ENCODE results near the gene GCSAML. TPM values are rescaled to one million over a fixed set of nuclear protein-coding genes. Genes with fewer than 3 reads are reported as not detected.

GCSAML gene
- total and polyA plus RNA-seq, 4 donors, result 0.03 to 1.8 TPM; not detected in 2

GRCh38 chr1:247548092-247548491 lies 842 bp upstream of the GCSAML start:
- no peak overlapping the region for H3K27ac ChIP-seq (ENCODE audit: low read depth in 1 of 2, low read length in 2 of 2)
- H3K4me3 ChIP-seq (ENCODE audit: low read depth in 1 of 3, low read length in 3 of 3), result no peak overlapping the region
- TF ChIP-seq JUND (IDR thresholded peaks at IDR 0.05), result no peak
- TF ChIP-seq TAF1 (conservative IDR thresholded peaks at IDR 0.05), result no peak
- no peak for TF ChIP-seq NR2F2 (IDR thresholded peaks at IDR 0.05)
- TF ChIP-seq ZBTB33 (IDR thresholded peaks at IDR 0.05), result no peak
- TF ChIP-seq HNF4G (IDR thresholded peaks at IDR 0.05), result no peak
- no peak for TF ChIP-seq EGR1 (IDR thresholded peaks at IDR 0.05; ENCODE audit: low read depth in 2 of 2)
- TF ChIP-seq, protein P1, sequence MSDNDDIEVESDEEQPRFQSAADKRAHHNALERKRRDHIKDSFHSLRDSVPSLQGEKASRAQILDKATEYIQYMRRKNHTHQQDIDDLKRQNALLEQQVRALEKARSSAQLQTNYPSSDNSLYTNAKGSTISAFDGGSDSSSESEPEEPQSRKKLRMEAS (IDR thresholded peaks at IDR 0.05), result no peak
- TF ChIP-seq YY1 (IDR thresholded peaks at IDR 0.05), result no peak
- TF ChIP-seq FOXA1 (IDR thresholded peaks at IDR 0.05), result no peak
- no peak for TF ChIP-seq FOXA2 (IDR thresholded peaks at IDR 0.05)
- no peak for TF ChIP-seq SP1 (IDR thresholded peaks at IDR 0.05)
- TF ChIP-seq HNF4A (conservative IDR thresholded peaks at IDR 0.05), result no peak
- TF ChIP-seq, protein P2, sequence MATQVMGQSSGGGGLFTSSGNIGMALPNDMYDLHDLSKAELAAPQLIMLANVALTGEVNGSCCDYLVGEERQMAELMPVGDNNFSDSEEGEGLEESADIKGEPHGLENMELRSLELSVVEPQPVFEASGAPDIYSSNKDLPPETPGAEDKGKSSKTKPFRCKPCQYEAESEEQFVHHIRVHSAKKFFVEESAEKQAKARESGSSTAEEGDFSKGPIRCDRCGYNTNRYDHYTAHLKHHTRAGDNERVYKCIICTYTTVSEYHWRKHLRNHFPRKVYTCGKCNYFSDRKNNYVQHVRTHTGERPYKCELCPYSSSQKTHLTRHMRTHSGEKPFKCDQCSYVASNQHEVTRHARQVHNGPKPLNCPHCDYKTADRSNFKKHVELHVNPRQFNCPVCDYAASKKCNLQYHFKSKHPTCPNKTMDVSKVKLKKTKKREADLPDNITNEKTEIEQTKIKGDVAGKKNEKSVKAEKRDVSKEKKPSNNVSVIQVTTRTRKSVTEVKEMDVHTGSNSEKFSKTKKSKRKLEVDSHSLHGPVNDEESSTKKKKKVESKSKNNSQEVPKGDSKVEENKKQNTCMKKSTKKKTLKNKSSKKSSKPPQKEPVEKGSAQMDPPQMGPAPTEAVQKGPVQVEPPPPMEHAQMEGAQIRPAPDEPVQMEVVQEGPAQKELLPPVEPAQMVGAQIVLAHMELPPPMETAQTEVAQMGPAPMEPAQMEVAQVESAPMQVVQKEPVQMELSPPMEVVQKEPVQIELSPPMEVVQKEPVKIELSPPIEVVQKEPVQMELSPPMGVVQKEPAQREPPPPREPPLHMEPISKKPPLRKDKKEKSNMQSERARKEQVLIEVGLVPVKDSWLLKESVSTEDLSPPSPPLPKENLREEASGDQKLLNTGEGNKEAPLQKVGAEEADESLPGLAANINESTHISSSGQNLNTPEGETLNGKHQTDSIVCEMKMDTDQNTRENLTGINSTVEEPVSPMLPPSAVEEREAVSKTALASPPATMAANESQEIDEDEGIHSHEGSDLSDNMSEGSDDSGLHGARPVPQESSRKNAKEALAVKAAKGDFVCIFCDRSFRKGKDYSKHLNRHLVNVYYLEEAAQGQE (IDR thresholded peaks at IDR 0.05), result no peak
- TF ChIP-seq ATF3 (IDR thresholded peaks at IDR 0.05), result no peak
- no peak for TF ChIP-seq RAD21 (IDR thresholded peaks at IDR 0.05)
- TF ChIP-seq RXRA (IDR thresholded peaks at IDR 0.05), result no peak
- TF ChIP-seq GABPA (IDR thresholded peaks at IDR 0.05 in 1 of 2, conservative IDR thresholded peaks at IDR 0.05 in 1 of 2), result no peak
- TF ChIP-seq, protein P3, sequence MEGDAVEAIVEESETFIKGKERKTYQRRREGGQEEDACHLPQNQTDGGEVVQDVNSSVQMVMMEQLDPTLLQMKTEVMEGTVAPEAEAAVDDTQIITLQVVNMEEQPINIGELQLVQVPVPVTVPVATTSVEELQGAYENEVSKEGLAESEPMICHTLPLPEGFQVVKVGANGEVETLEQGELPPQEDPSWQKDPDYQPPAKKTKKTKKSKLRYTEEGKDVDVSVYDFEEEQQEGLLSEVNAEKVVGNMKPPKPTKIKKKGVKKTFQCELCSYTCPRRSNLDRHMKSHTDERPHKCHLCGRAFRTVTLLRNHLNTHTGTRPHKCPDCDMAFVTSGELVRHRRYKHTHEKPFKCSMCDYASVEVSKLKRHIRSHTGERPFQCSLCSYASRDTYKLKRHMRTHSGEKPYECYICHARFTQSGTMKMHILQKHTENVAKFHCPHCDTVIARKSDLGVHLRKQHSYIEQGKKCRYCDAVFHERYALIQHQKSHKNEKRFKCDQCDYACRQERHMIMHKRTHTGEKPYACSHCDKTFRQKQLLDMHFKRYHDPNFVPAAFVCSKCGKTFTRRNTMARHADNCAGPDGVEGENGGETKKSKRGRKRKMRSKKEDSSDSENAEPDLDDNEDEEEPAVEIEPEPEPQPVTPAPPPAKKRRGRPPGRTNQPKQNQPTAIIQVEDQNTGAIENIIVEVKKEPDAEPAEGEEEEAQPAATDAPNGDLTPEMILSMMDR (IDR thresholded peaks at IDR 0.05; ENCODE audit: low read depth, low read length, missing input control), result no peak
- no peaks in the 10 kb centered on the region for H3K36me3 ChIP-seq (ENCODE audit: control insufficient read depth in 4 of 4, insufficient read depth in 3 of 4, low read depth in 1 of 4, low read length in 3 of 4)
- 49% methylated on average over 5 of the region's 5 CpGs for WGBS
- H3K9ac ChIP-seq (ENCODE audit: low read depth in 1 of 2, low read length in 2 of 2), result no peak overlapping the region
- DNase-seq (ENCODE audit: low spot score), result no peak
- H3K4me1 ChIP-seq (ENCODE audit: control insufficient read depth in 4 of 4, insufficient read depth in 4 of 4, low read length in 3 of 4), result no peaks in the 10 kb centered on the region
- H3K27me3 ChIP-seq (ENCODE audit: control insufficient read depth in 4 of 4, insufficient read depth in 4 of 4, low read length in 3 of 4), result peaks cover 0 to 4% (median 1%) of the 10 kb centered on the region in 4 donors
- no peaks in the 10 kb centered on the region for H3K9me3 ChIP-seq (ENCODE audit: control insufficient read depth in 4 of 4, low read length in 3 of 4)
